Endothelial cell of umbilical vein (primary cell): ENCODE measurements around the gene MID1. TPM values are rescaled to one million over a fixed set of nuclear protein-coding genes. Genes with fewer than 3 reads are reported as not detected.

Experiments
- BruUV-seq: library from RNA; stranded (reverse); fragments of 400-500 nt; replicated peaks from 2 replicates; lab custom pipeline; 2021; lab: Mats Ljungman, UMichigan
- CTCF ChIA-PET: fragments of 300-600, 350-600 bp; sonication (Branson Sonifier 250); formaldehyde crosslinking; loops from one replicate; lab custom pipeline; 2021; ENCODE audit warnings: antibody characterized with exemption, inconsistent platforms; lab: Charles Lee
- POLR2A ChIA-PET: fragments of 300-600, 350-600 bp; sonication (Branson Sonifier 250); formaldehyde crosslinking; loops from one replicate; lab custom pipeline; 2021; ENCODE audit warnings: antibody characterized with exemption, inconsistent platforms; lab: Charles Lee
- DNase-seq: peaks from one replicate; pipeline ENCODE4 v3.0.0-alpha.2; 2011; ENCODE audit warnings: low read depth, low spot score
- FAIRE-seq: peaks from 2 replicates; lab custom pipeline; 2011; peaks lifted over from hg19 to GRCh38; lab: Jason Lieb, UNC
- H2AFZ ChIP-seq: 2 replicates; pipeline ENCODE4 v1.6.0; 2012; ENCODE audit warnings: low read depth, low read length, control low read depth, inconsistent platforms
- H3K27ac ChIP-seq: 2 replicates; pipeline ENCODE4 v1.5.1; 2011; ENCODE audit warnings: low read depth, mild to moderate bottlenecking, control low read depth, low read length, moderate library complexity; ENCODE audit not compliant: insufficient read depth
- H3K27me3 ChIP-seq, 2 experiments: 2 replicates each; pipeline versions ENCODE4 v1.6.0 to v1.6.1; 2011; ENCODE audit warnings: low read length in 2 of 2, mixed read lengths in 1 of 2; ENCODE audit not compliant: control insufficient read depth in 2 of 2, insufficient read depth in 2 of 2
- H3K36me3 ChIP-seq, 2 experiments: 2 replicates in 1 of 2; 3 replicates in 1 of 2; pipeline ENCODE4 v1.5.1; 2011; ENCODE audit warnings: low read length in 2 of 2, mild to moderate bottlenecking in 1 of 2, moderate library complexity in 1 of 2; ENCODE audit not compliant: control insufficient read depth in 2 of 2, insufficient read depth in 2 of 2; ENCODE audit errors: extremely low read depth in 1 of 2
- H3K4me1 ChIP-seq: 3 replicates; pipeline ENCODE4 v1.5.1; 2011; ENCODE audit warnings: mild to moderate bottlenecking, low read length; ENCODE audit not compliant: control insufficient read depth, insufficient read depth; ENCODE audit errors: extremely low read depth
- H3K4me2 ChIP-seq: 2 replicates; pipeline ENCODE4 v1.6.1; 2011; ENCODE audit warnings: low read length, control low read depth, mixed read lengths; ENCODE audit not compliant: insufficient read depth
- H3K4me3 ChIP-seq, 3 experiments: fragments of 200-600 bp in 1 of 3; sonication (generic), shearing (Covaris generic) in 1 of 3; replicated peaks in 1 of 3; 2 replicates each; pipeline ENCODE4 v1.5.1; 2011 to 2016; ENCODE audit warnings: control low read depth in 3 of 3, low read length in 3 of 3, mild to moderate bottlenecking in 2 of 3, inconsistent platforms in 1 of 3, low read depth in 1 of 3, moderate library complexity in 1 of 3; ENCODE audit not compliant: insufficient read depth in 1 of 3
- H3K79me2 ChIP-seq: 2 replicates; pipeline ENCODE4 v1.6.0; 2012; ENCODE audit warnings: low read length, inconsistent platforms; ENCODE audit not compliant: control insufficient read depth, insufficient read depth
- H3K9ac ChIP-seq: replicated peaks from 2 replicates; pipeline ENCODE3; 2011; ENCODE audit warnings: low read length, control low read depth; ENCODE audit not compliant: insufficient read depth; ENCODE audit errors: extremely low read depth
- H3K9me1 ChIP-seq: replicated peaks from 3 replicates; pipeline ENCODE4 v1.6.0; 2011; ENCODE audit warnings: mild to moderate bottlenecking, low read length; ENCODE audit not compliant: control insufficient read depth, insufficient read depth; ENCODE audit errors: extremely low read depth
- H3K9me3 ChIP-seq: replicated peaks from 2 replicates; pipeline ENCODE4 v1.5.1; 2012; ENCODE audit warnings: low read length, inconsistent platforms; ENCODE audit not compliant: control insufficient read depth, insufficient read depth
- H4K20me1 ChIP-seq: replicated peaks from 2 replicates; pipeline ENCODE3; 2011; ENCODE audit warnings: mild to moderate bottlenecking, low read length; ENCODE audit not compliant: control insufficient read depth, insufficient read depth; ENCODE audit errors: extremely low read depth
- FOS ChIP-seq: IDR thresholded peaks from 2 replicates; pipeline ENCODE4 v1.6.1; 2011; ENCODE audit warnings: mild to moderate bottlenecking, low read length, moderate library complexity, borderline replicate concordance; ENCODE audit not compliant: insufficient read depth
- JUN ChIP-seq: IDR thresholded peaks from 2 replicates; pipeline ENCODE4 v1.6.1; 2011; ENCODE audit warnings: borderline replicate concordance, low read depth; ENCODE audit not compliant: insufficient read length, insufficient read depth
- MYC ChIP-seq: IDR thresholded peaks from one replicate; pipeline ENCODE4 v1.6.1; 2011; ENCODE audit warnings: mild to moderate bottlenecking, low read depth, low read length
- POLR2A ChIP-seq: IDR thresholded peaks from 2 replicates; pipeline ENCODE4 v1.6.1; 2012; ENCODE audit warnings: low read depth, mild to moderate bottlenecking, control low read depth, low read length
- POLR2AphosphoS5 ChIP-seq: IDR thresholded peaks from 2 replicates; pipeline ENCODE4 v1.6.1; 2012; ENCODE audit warnings: low read depth, mild to moderate bottlenecking, control low read depth, low read length, moderate library complexity; ENCODE audit not compliant: insufficient read depth
- dilution Hi-C: fragments of 300-500 bp; cut with MboI; formaldehyde crosslinking; loops from one replicate; pipeline ENCODE4 v1.15.0; 2019; ENCODE audit warnings: low sequenced_read_pairs; ENCODE audit not compliant: extremely low pct_ligation_motif_present
- intact Hi-C: fragments of 100-400 bp; cut with micrococcal nuclease; formaldehyde crosslinking; loops from one replicate; pipeline ENCODE4 v1.10.0; 2022
- polyA plus RNA-seq, 4 experiments: library from polyadenylated mRNA; depleted of rRNA in 3 of 4; stranded (reverse) in 3 of 4; unstranded in 1 of 4; fragments of >200 nt; gene quantifications; 2 replicates each; pipeline versions ENCODE4 v1.2.1 to v1.2.3, GENCODE V29; 2011 to 2012; ENCODE audit warnings: missing spikeins in 1 of 4
- total RNA-seq: library from RNA; stranded (reverse); gene quantifications from 2 replicates; pipeline ENCODE4 v1.2.3, GENCODE V29; 2021
- TF ChIP-seq, protein P1 (sequence below): IDR thresholded peaks from 2 replicates; pipeline ENCODE4 v1.6.1; 2011; ENCODE audit not compliant: insufficient read depth, insufficient read length
- TF ChIP-seq, protein P2 (sequence below), 2 donors: IDR thresholded peaks; 1 replicate in 1 of 2; 2 replicates in 1 of 2; pipeline ENCODE4 v1.5.1; 2011; ENCODE audit warnings: low read length in 2 of 2, mild to moderate bottlenecking in 2 of 2, moderate library complexity in 2 of 2, control low read depth in 1 of 2, inconsistent platforms in 1 of 2, low read depth in 1 of 2; ENCODE audit not compliant: insufficient read depth in 1 of 2; ENCODE audit errors: extremely low read depth in 1 of 2

MID1 gene
- total and polyA plus RNA-seq, 2 donors (not counting 3 experiments of a cell fraction or from before 2014, with no cell fraction given), result 21.3 to 29.8 TPM

DNA sequence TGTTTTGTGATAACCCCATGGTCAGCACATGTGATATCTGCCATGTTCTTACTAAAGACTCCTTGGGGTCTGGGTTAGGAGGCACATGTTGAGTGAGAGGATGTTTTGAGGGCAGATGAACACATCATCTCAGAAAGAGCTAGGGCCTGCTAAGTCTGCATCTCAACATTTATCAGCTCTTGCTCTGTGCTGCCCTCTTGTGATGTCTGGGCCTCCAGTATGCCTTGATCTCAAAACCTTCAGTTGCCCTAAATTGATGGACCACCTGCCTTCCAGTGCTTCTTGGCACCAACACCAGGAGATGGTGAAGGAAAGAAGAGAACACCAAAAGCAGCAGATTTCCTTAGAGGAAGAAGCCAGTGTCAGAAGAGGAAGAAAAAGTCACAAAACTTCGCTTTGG, 22.5 kb downstream of the MID1 start:
- ChIA-PET POLR2A (no interaction called here), CTCF (interaction anchor here (0.5 to 2.1 kb wide), 37 partner anchors 13 to 503 kb away, joined by 3 to 37 read pairs (median 4); no protein-coding TSS in a partner anchor)
- Histone ChIP-seq H3K36me3 (no peaks in the 10 kb centered on the region), H2AFZ (no peak overlapping the region), H3K4me2 (no peak overlapping the region), H3K9me1 (no peaks in the 10 kb centered on the region), H3K79me2 (no peaks in the 10 kb centered on the region), H3K4me1 (no peaks in the 10 kb centered on the region), H3K9me3 (no peaks in the 10 kb centered on the region), H3K27me3 (no peaks in the 10 kb centered on the region), H3K4me3 (no peak overlapping the region), H4K20me1 (no peaks in the 10 kb centered on the region), H3K9ac (no peak overlapping the region), H3K27ac (no peak overlapping the region)
- TF ChIP-seq, protein P1, sequence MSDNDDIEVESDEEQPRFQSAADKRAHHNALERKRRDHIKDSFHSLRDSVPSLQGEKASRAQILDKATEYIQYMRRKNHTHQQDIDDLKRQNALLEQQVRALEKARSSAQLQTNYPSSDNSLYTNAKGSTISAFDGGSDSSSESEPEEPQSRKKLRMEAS, result no peak
- TF ChIP-seq, protein P2, sequence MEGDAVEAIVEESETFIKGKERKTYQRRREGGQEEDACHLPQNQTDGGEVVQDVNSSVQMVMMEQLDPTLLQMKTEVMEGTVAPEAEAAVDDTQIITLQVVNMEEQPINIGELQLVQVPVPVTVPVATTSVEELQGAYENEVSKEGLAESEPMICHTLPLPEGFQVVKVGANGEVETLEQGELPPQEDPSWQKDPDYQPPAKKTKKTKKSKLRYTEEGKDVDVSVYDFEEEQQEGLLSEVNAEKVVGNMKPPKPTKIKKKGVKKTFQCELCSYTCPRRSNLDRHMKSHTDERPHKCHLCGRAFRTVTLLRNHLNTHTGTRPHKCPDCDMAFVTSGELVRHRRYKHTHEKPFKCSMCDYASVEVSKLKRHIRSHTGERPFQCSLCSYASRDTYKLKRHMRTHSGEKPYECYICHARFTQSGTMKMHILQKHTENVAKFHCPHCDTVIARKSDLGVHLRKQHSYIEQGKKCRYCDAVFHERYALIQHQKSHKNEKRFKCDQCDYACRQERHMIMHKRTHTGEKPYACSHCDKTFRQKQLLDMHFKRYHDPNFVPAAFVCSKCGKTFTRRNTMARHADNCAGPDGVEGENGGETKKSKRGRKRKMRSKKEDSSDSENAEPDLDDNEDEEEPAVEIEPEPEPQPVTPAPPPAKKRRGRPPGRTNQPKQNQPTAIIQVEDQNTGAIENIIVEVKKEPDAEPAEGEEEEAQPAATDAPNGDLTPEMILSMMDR (IDR thresholded peaks at IDR 0.05; ENCODE audit: extremely low read depth in 1 of 2, insufficient read depth in 1 of 2, low read depth in 1 of 2, low read length in 2 of 2), result peak; percentile 46 to 63
- TF ChIP-seq POLR2A (no peak), POLR2AphosphoS5 (no peak), JUN (no peak), MYC (no peak), FOS (no peak)
- intact Hi-C loops (loop anchor here (1.0 to 5.0 kb wide), 5 partner anchors 17 to 408 kb away; no protein-coding TSS in a partner anchor), dilution Hi-C loops (no loop called here)
- DNase-seq (peak; percentile 63), FAIRE-seq (peak; percentile 83)
- no TSS peak for BruUV-seq
